Activated T-helper 2 cell treated with anti-CD3 and anti-CD28 coated beads, Interferon-gamma antibody, Interleukin-2, Interleukin-4, amounts not matched to agents 10 μg/mL and 5 μg/mL and 100 μg/mL, durations not matched to agents 14 hours and 24 hours and 36 hours (primary cell): ENCODE measurements around the gene DNAJC12. TPM values are rescaled to one million over a fixed set of nuclear protein-coding genes. Genes with fewer than 3 reads are reported as not detected.
"Not testable (repeated sequence)": the region's sequence is repeated elsewhere in the genome, so short reads cannot be mapped to it uniquely, and the experiment has no call there.

Source experiments
- DNase-seq: peaks from one replicate; pipeline ENCODE4 v3.0.0; 2021; ENCODE audit warnings: low spot score
- H3K27ac Mint-ChIP-seq: one replicate; pipeline ENCODE4 v1.8.0; 2021; ENCODE audit warnings: mixed read lengths
- H3K27me3 Mint-ChIP-seq: one replicate; pipeline ENCODE4 v1.8.0; 2021; ENCODE audit warnings: low read depth, mixed read lengths
- H3K36me3 Mint-ChIP-seq: one replicate; pipeline ENCODE4 v1.8.0; 2021; ENCODE audit warnings: low read depth, mixed read lengths
- H3K4me1 Mint-ChIP-seq: one replicate; pipeline ENCODE4 v1.8.0; 2021; ENCODE audit warnings: low read depth, mixed read lengths
- H3K4me3 Mint-ChIP-seq: one replicate; pipeline ENCODE4 v1.8.0; 2021; ENCODE audit warnings: low read depth, mild to moderate bottlenecking, moderate library complexity, mixed read lengths
- H3K9me3 Mint-ChIP-seq: one replicate; pipeline ENCODE4 v1.8.0; 2021; ENCODE audit warnings: mixed read lengths
- intact Hi-C: fragments of 100-400 bp; cut with micrococcal nuclease; formaldehyde crosslinking; loops from one replicate; pipeline ENCODE4 v1.15.1; 2023
- total RNA-seq: library from RNA; stranded (reverse); gene quantifications from 2 replicates; pipeline ENCODE4 v1.2.3, GENCODE V29; 2022

Gene DNAJC12
- total RNA-seq, 1 donor from 2014 or later, result 12.6 TPM

GRCh38 chr10:67780759-67781538 is 57.0 kb downstream of the DNAJC12 start:
- intact Hi-C loops, result loop anchor here (1.0 to 10.0 kb wide), 5 partner anchors 84 to 476 kb away; partner anchors contain the start of gene HERC4
- Mint-ChIP-seq H3K4me1 (peaks cover 49% of the 10 kb centered on the region), H3K27me3 (no peaks in the 10 kb centered on the region), H3K4me3 (no peak overlapping the region), H3K27ac (peak overlapping the region; percentile 17), H3K9me3 (no peaks in the 10 kb centered on the region), H3K36me3 (no peaks in the 10 kb centered on the region)
- no peak for DNase-seq

- not testable (repeated sequence) for H3K27ac Mint-ChIP-seq, H3K27me3 Mint-ChIP-seq, DNase-seq, H3K4me3 Mint-ChIP-seq, H3K9me3 Mint-ChIP-seq, H3K36me3 Mint-ChIP-seq
- H3K4me1 Mint-ChIP-seq, result peaks cover 48% of the 10 kb centered on the region
- intact Hi-C loops, result loop anchor here (1.0 to 10.0 kb wide), 5 partner anchors 83 to 475 kb away; partner anchors contain the start of gene HERC4
Measured at GRCh38 chr10:67780204-67780621, 57.8 kb downstream of the DNAJC12 start.

GRCh38 chr10:67779465-67780203 is 58.4 kb downstream of the DNAJC12 start:
- no peak overlapping the region for H3K27ac Mint-ChIP-seq
- intact Hi-C loops, result loop anchor here (1.0 to 10.0 kb wide), 6 partner anchors 82 to 475 kb away; partner anchors contain the start of gene HERC4
- no peaks in the 10 kb centered on the region for H3K36me3 Mint-ChIP-seq
- H3K27me3 Mint-ChIP-seq, result no peaks in the 10 kb centered on the region
- no peaks in the 10 kb centered on the region for H3K9me3 Mint-ChIP-seq
- peak; percentile 60 for DNase-seq
- H3K4me1 Mint-ChIP-seq, result peaks cover 45% of the 10 kb centered on the region
- H3K4me3 Mint-ChIP-seq, result no peak overlapping the region

GRCh38 chr10:67776371-67776770 is 61.6 kb downstream of the DNAJC12 start:
- intact Hi-C loops, result loop anchor here (10.0 kb wide), 1 partner anchor 242 kb away; no protein-coding TSS in a partner anchor
- peaks cover 41% of the 10 kb centered on the region for H3K4me1 Mint-ChIP-seq

GRCh38 chr10:67775279-67775678 is 62.7 kb downstream of the DNAJC12 start:
- H3K4me1 Mint-ChIP-seq, result peaks cover 43% of the 10 kb centered on the region
- no peak for DNase-seq
- no peaks in the 10 kb centered on the region for H3K27me3 Mint-ChIP-seq
- no peaks in the 10 kb centered on the region for H3K9me3 Mint-ChIP-seq
- no peak overlapping the region for H3K4me3 Mint-ChIP-seq
- intact Hi-C loops, result loop anchor here (10.0 kb wide), 1 partner anchor 240 kb away; no protein-coding TSS in a partner anchor
- no peaks in the 10 kb centered on the region for H3K36me3 Mint-ChIP-seq
- H3K27ac Mint-ChIP-seq, result no peak overlapping the region

More at GRCh38 chr10:67776371-67776770, 61.6 kb downstream of the DNAJC12 start:
- DNase-seq, result no peak
- Mint-ChIP-seq H3K9me3 (no peaks in the 10 kb centered on the region), H3K4me3 (no peak overlapping the region), H3K27me3 (no peaks in the 10 kb centered on the region), H3K36me3 (no peaks in the 10 kb centered on the region), H3K27ac (no peak overlapping the region)

GRCh38 chr10:67772894-67773511 is 65.0 kb downstream of the DNAJC12 start:
- H3K36me3 Mint-ChIP-seq, result no peaks in the 10 kb centered on the region
- intact Hi-C loops, result loop anchor here (1.0 to 10.0 kb wide), 2 partner anchors 9 to 238 kb away; no protein-coding TSS in a partner anchor
- peak overlapping the region; percentile 24 for H3K27ac Mint-ChIP-seq

GRCh38 chr10:67772151-67772550 is 65.8 kb downstream of the DNAJC12 start:
- Mint-ChIP-seq H3K4me1 (peaks cover 38% of the 10 kb centered on the region), H3K4me3 (no peak overlapping the region), H3K27ac (no peak overlapping the region), H3K9me3 (no peaks in the 10 kb centered on the region), H3K27me3 (no peaks in the 10 kb centered on the region), H3K36me3 (no peaks in the 10 kb centered on the region)
- no peak for DNase-seq
- intact Hi-C loops, result loop anchor here (10.0 kb wide), 1 partner anchor 237 kb away; no protein-coding TSS in a partner anchor

More at GRCh38 chr10:67772894-67773511, 65.0 kb downstream of the DNAJC12 start:
- Mint-ChIP-seq H3K9me3 (no peaks in the 10 kb centered on the region), H3K27me3 (no peaks in the 10 kb centered on the region), H3K4me1 (peaks cover 38% of the 10 kb centered on the region), H3K4me3 (no peak overlapping the region)
- no peak for DNase-seq

GRCh38 chr10:67771200-67771599 is 66.8 kb downstream of the DNAJC12 start:
- no peaks in the 10 kb centered on the region for H3K27me3 Mint-ChIP-seq
- no peaks in the 10 kb centered on the region for H3K9me3 Mint-ChIP-seq
- DNase-seq, result no peak
- no peaks in the 10 kb centered on the region for H3K36me3 Mint-ChIP-seq
- no peak overlapping the region for H3K4me3 Mint-ChIP-seq
- intact Hi-C loops, result loop anchor here (10.0 kb wide), 1 partner anchor 236 kb away; no protein-coding TSS in a partner anchor
- peaks cover 36% of the 10 kb centered on the region for H3K4me1 Mint-ChIP-seq
- peak overlapping the region; percentile 84 for H3K27ac Mint-ChIP-seq

GRCh38 chr10:67770537-67770936 is 67.5 kb downstream of the DNAJC12 start:
- Mint-ChIP-seq H3K4me1 (peaks cover 37% of the 10 kb centered on the region), H3K36me3 (no peaks in the 10 kb centered on the region), H3K27me3 (no peaks in the 10 kb centered on the region), H3K9me3 (no peaks in the 10 kb centered on the region), H3K27ac (no peak overlapping the region), H3K4me3 (no peak overlapping the region)
- intact Hi-C loops, result loop anchor here (10.0 kb wide), 1 partner anchor 236 kb away; no protein-coding TSS in a partner anchor
- no peak for DNase-seq

- no peak overlapping the region for H3K27ac Mint-ChIP-seq
Measured at GRCh38 chr10:67767244-67767643, 70.7 kb downstream of the DNAJC12 start.

GRCh38 chr10:67764012-67764822 is 73.8 kb downstream of the DNAJC12 start:
- peak; percentile 96 for DNase-seq
- peaks cover 2% of the 10 kb centered on the region for H3K27me3 Mint-ChIP-seq
- peaks cover 19% of the 10 kb centered on the region for H3K4me1 Mint-ChIP-seq
- peak overlapping the region; percentile 98 for H3K27ac Mint-ChIP-seq
- H3K9me3 Mint-ChIP-seq, result no peaks in the 10 kb centered on the region
- H3K4me3 Mint-ChIP-seq, result peak overlapping the region; percentile 90
- intact Hi-C loops, result loop anchor here (1.0 kb wide), 4 partner anchors 9 to 151 kb away; partner anchors contain the start of gene SIRT1
- H3K36me3 Mint-ChIP-seq, result no peaks in the 10 kb centered on the region

More at GRCh38 chr10:67767244-67767643, 70.7 kb downstream of the DNAJC12 start:
- intact Hi-C loops, result no loop called here
- DNase-seq, result no peak
- no peak overlapping the region for H3K4me3 Mint-ChIP-seq
- no peaks in the 10 kb centered on the region for H3K36me3 Mint-ChIP-seq
- H3K27me3 Mint-ChIP-seq, result peaks cover 2% of the 10 kb centered on the region
- H3K4me1 Mint-ChIP-seq, result peaks cover 38% of the 10 kb centered on the region
- no peaks in the 10 kb centered on the region for H3K9me3 Mint-ChIP-seq
